HFF-Myc (cell line): ENCODE results near the gene ARL15.

Experiments
- DNase-seq: peaks from one replicate; pipeline ENCODE4 v3.0.0-alpha.2; 2011; ENCODE audit warnings: low read depth; ENCODE audit errors: extremely low read depth
- H3K4me3 ChIP-seq: replicated peaks from 2 replicates; pipeline ENCODE4 v1.5.1; 2011; ENCODE audit warnings: low read depth, mild to moderate bottlenecking, control low read depth, low read length
- TF ChIP-seq, protein P1 (sequence below): IDR thresholded peaks from 2 replicates; pipeline ENCODE4 v1.5.1; 2012; ENCODE audit warnings: mild to moderate bottlenecking, low read depth, low read length, control low read depth; ENCODE audit errors: missing control alignments

ARL15 gene

DNA sequence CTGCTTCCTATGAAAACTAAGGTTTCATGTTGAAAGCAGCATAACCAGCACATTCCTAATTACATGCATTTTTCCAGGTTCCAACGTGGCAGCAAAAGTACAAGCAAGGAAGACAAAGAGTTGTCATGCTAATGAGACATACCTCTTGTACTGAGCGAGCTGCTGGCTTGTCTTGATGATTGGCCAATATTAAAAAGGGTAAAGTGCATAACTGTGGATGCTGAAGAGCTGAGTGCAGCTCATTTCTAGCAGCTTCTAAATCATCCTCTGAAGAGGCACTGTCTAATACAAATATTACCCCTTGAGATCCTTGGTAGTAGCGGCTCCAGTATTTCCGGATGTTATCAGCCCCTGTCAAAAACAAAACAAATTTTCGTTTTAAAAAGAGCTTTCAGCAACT is 197.3 kb downstream of the ARL15 start:
- no peak for DNase-seq
- TF ChIP-seq, protein P1, sequence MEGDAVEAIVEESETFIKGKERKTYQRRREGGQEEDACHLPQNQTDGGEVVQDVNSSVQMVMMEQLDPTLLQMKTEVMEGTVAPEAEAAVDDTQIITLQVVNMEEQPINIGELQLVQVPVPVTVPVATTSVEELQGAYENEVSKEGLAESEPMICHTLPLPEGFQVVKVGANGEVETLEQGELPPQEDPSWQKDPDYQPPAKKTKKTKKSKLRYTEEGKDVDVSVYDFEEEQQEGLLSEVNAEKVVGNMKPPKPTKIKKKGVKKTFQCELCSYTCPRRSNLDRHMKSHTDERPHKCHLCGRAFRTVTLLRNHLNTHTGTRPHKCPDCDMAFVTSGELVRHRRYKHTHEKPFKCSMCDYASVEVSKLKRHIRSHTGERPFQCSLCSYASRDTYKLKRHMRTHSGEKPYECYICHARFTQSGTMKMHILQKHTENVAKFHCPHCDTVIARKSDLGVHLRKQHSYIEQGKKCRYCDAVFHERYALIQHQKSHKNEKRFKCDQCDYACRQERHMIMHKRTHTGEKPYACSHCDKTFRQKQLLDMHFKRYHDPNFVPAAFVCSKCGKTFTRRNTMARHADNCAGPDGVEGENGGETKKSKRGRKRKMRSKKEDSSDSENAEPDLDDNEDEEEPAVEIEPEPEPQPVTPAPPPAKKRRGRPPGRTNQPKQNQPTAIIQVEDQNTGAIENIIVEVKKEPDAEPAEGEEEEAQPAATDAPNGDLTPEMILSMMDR = no peak
- H3K4me3 ChIP-seq = no peak overlapping the region

DNA sequence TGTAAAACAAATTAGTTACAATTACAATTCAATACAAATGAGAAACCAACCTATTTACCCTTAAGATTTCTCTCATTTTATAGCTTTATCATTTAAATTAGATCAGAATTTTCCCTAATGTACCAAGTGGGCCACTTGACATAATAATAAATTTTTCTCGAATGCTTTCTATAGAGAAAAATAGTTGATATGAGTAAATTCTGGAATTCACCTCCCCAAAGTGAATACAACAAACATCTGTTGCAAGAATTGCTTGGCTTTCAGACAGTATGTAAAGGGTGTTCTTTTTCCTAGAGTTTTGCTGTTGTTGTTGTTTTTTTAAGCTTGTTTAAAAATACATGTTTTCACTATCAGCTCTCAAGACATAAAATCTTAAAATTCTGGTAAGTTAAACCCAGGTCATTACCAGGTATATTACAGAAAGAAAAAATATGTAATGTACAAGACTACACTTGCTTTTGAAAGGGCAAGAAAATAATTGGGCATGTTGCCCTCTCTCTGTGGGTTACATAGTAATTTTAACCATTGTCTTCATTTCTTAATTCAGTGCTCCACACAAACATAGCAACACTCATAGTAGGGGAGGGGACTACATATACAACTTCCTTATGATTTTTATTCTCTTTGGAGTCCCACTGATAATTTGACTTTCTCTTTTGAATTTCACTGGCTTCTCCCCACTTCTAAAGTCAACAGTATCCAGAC is 200.6 kb downstream of the ARL15 start:
- TF ChIP-seq, protein P1 = no peak
- no peak for DNase-seq
- no peak overlapping the region for H3K4me3 ChIP-seq

DNA sequence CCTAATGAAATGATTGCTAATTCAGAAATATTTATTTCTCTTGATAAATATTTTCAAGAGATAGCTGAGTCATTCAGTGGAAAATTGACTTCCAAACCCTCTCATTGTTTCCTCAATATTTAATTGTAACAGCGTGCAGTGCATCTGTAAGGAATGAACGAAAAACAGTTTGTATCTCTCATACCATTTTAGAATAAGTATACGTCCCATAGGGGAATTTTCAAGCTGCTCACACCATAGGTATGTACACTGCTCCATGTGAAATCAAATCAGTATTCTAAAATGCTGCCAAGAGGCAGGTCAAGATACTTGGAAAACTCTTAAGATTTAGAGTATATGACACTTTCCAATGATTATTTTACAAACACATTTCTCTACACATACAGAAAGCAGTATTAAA is 202.2 kb downstream of the ARL15 start:
- DNase-seq = no peak
- TF ChIP-seq, protein P1 = no peak

DNA sequence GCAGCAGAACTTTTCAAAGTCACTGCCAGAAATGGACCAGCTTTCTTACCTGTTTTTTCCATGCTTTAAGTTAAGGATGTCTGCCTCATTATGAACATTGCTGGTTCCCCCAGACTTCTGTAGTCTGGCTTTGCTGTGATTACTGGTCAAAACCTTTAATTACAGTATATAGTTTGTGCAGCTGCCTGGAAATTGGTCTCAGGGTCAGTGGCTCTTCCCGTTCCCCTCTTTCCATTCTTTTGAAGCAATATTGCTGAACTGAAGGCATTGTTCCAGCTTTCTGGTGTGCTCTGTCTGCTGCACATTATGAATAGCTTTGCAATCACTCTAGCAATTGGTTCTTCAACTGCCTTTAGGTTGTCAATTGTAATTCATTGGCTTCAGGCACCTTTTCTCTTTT is 206.5 kb downstream of the ARL15 start:
- DNase-seq = no peak
- TF ChIP-seq, protein P1 = no peak
- H3K4me3 ChIP-seq = no peak overlapping the region

More for the DNA sequence above, 202.2 kb downstream of the ARL15 start:
- H3K4me3 ChIP-seq = no peak overlapping the region

DNA sequence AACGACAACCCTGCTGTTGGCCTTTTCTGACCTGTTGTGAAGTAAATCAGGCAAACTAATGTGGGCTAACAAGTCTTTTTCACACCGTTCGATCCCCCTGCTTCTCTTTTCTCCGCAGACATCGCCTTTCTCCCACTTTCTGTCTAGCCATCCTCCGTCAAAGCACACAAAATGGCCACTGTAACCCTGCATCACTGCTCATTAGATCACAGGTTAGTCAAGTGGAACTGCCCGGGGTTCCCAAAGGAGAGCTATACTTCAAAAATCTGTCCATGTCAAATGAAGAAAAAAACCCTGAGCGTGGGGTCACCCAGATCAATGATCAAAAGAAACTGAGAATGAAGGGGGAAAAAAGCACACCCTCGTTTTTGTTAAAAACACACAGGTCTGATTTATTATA is 212.1 kb downstream of the ARL15 start:
- DNase-seq = no peak

DNA sequence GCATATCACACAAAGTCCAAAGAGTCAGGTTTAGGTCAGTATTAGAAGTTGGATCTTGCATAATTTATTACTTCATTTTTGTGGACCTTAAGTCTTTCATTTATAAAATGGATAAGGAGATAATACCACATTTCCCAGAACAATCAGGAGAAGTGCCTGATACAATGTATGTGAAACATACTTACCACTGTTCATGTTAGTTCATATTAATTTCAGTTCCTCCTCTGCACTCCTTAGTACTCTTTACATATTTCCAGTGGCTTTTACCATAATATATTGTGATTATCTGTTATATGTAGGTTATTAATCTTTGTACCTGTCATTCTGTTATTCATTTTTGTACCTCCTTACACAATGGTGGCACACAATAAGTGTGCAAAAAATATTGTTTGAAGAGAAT is 214.4 kb downstream of the ARL15 start:
- no peak for DNase-seq
- H3K4me3 ChIP-seq = no peak overlapping the region
- TF ChIP-seq, protein P1 = no peak

More for the DNA sequence above, 212.1 kb downstream of the ARL15 start:
- no peak overlapping the region for H3K4me3 ChIP-seq
- TF ChIP-seq, protein P1 = no peak

DNA sequence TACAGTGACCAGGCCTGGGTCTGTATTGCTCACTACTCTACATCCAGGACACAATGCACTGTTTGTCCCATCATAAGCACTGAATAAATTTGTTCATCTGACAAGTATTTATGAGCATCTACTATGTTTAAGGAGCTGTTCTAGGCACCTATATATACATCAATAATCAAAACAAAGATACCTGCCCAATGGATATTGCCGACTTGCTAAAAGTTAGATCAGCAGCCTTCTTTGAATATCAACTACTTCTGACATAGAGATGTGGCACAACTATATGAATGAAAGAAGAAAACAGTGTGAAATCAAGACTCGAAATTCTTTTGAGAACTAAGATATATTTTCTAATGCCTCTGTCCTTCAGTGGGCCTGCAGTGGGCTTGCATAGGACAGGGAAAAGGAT is 215.7 kb downstream of the ARL15 start:
- H3K4me3 ChIP-seq = no peak overlapping the region
- no peak for DNase-seq
- TF ChIP-seq, protein P1 = no peak
